ENCODE results near the gene TSPAN31.

GRCh38 chr12:57780284-57780897 is 35.6 kb downstream of the TSPAN31 start:
- no peak for TF ChIP-seq ZNF384 (IDR thresholded peaks at IDR 0.05; ENCODE audit: low read depth, low read length)
- no peak for TF ChIP-seq POLR2A (conservative IDR thresholded peaks at IDR 0.05)
- no peak for TF ChIP-seq ELF4 (CRISPR knock-in tag; IDR thresholded peaks at IDR 0.05)
- TF ChIP-seq GABPA (tag; conservative IDR thresholded peaks at IDR 0.05; ENCODE audit: low read depth): no peak
- no peak for TF ChIP-seq SETDB1 (IDR thresholded peaks at IDR 0.05; ENCODE audit: low read length)
- TF ChIP-seq, protein P1, sequence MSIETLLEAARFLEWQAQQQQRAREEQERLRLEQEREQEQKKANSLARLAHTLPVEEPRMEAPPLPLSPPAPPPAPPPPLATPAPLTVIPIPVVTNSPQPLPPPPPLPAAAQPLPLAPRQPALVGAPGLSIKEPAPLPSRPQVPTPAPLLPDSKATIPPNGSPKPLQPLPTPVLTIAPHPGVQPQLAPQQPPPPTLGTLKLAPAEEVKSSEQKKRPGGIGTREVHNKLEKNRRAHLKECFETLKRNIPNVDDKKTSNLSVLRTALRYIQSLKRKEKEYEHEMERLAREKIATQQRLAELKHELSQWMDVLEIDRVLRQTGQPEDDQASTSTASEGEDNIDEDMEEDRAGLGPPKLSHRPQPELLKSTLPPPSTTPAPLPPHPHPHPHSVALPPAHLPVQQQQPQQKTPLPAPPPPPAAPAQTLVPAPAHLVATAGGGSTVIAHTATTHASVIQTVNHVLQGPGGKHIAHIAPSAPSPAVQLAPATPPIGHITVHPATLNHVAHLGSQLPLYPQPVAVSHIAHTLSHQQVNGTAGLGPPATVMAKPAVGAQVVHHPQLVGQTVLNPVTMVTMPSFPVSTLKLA (conservative IDR thresholded peaks at IDR 0.05): no peak
- TF ChIP-seq, protein P2, sequence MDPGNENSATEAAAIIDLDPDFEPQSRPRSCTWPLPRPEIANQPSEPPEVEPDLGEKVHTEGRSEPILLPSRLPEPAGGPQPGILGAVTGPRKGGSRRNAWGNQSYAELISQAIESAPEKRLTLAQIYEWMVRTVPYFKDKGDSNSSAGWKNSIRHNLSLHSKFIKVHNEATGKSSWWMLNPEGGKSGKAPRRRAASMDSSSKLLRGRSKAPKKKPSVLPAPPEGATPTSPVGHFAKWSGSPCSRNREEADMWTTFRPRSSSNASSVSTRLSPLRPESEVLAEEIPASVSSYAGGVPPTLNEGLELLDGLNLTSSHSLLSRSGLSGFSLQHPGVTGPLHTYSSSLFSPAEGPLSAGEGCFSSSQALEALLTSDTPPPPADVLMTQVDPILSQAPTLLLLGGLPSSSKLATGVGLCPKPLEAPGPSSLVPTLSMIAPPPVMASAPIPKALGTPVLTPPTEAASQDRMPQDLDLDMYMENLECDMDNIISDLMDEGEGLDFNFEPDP (CRISPR knock-in tag; IDR thresholded peaks at IDR 0.05): no peak
- TF ChIP-seq GABPB1 (CRISPR knock-in tag; IDR thresholded peaks at IDR 0.05): no peak
- TF ChIP-seq NR2C2 (CRISPR knock-in tag; IDR thresholded peaks at IDR 0.05): no peak
- no peak for TF ChIP-seq NR2C2 (tag; IDR thresholded peaks at IDR 0.05)
- TF ChIP-seq CEBPG (CRISPR knock-in tag; IDR thresholded peaks at IDR 0.05): no peak
- TF ChIP-seq CEBPG (tag; conservative IDR thresholded peaks at IDR 0.05 in 1 of 2, IDR thresholded peaks at IDR 0.05 in 1 of 2): no peak
- TF ChIP-seq ZNF668 (CRISPR knock-in tag; IDR thresholded peaks at IDR 0.05): no peak

Data from K562 (cell line).